Body of pancreas (tissue), 4 donors: ENCODE results near the gene TNFAIP6. TPM values are rescaled to one million over a fixed set of nuclear protein-coding genes. Genes with fewer than 3 reads are reported as not detected.
A peak's percentile ranks its signal among the peaks of the same experiment; 100 is the strongest.

Experiments
- ATAC-seq: fragments of 150-250 bp; one replicate; pipeline ENCODE4 v1.9.1; 2016
- DNase-seq, 4 donors: peaks; one replicate each; pipeline ENCODE4 v3.0.0-alpha.2; 2019
- H3K27ac ChIP-seq, 4 donors: fragments of 200-600 bp; sonication (generic); 1 replicate in 3 of 4; 2 replicates in 1 of 4; pipeline versions ENCODE4 v1.5.1 to v1.6.1; 2016 to 2019; ENCODE audit warnings: mild to moderate bottlenecking in 1 of 4, mixed read lengths in 1 of 4, moderate library complexity in 1 of 4
- H3K27me3 ChIP-seq, 2 donors: fragments of 200-600 bp; sonication (generic); one replicate each; pipeline ENCODE4 v1.6.0; 2016; ENCODE audit warnings: mild to moderate bottlenecking in 1 of 2
- H3K36me3 ChIP-seq, 2 donors: fragments of 200-600 bp; sonication (generic); replicated peaks in 1 of 2; 2 replicates each; pipeline ENCODE4 v1.5.1; 2016; ENCODE audit warnings: low read depth in 2 of 2; ENCODE audit not compliant: insufficient read depth in 1 of 2
- H3K4me1 ChIP-seq: fragments of 200-600 bp; sonication (generic); one replicate; pipeline ENCODE4 v1.6.0; 2016
- H3K4me3 ChIP-seq, 2 donors: fragments of 200-600 bp; sonication (generic); 1 replicate in 1 of 2; 2 replicates in 1 of 2; pipeline ENCODE4 v1.5.1; 2016 to 2019
- H3K9me3 ChIP-seq, 3 donors: fragments of 200-600 bp; sonication (generic); 1 replicate in 2 of 3; 2 replicates in 1 of 3; pipeline ENCODE4 v1.5.1; 2016
- CTCF ChIP-seq, 7 experiments: fragments of 450-650 bp in 4 of 7; fragments of 200-600 bp in 3 of 7; sonication (generic) in 3 of 7; IDR thresholded peaks; one replicate each; pipeline ENCODE4 v1.5.1; 2016 to 2019; ENCODE audit warnings: antibody characterized with exemption in 7 of 7
- POLR2A ChIP-seq, 3 donors: fragments of 450-650 bp; IDR thresholded peaks; one replicate each; pipeline ENCODE4 v1.6.1; 2016; ENCODE audit warnings: antibody characterized with exemption in 3 of 3, mild to moderate bottlenecking in 2 of 3
- WGBS, 2 donors: methylation state at CpG; one replicate each; pipeline ENCODE4 v1.1.5; 2017; 5-methylcytosine and 5-hydroxymethylcytosine counted together
- intact Hi-C: fragments of 100-400 bp; cut with DNase I; formaldehyde crosslinking; loops from one replicate; pipeline ENCODE4 v1.15.1; 2023
- total RNA-seq, 2 donors: library from RNA; depleted of rRNA; stranded (reverse); fragments of >200 nt; gene quantifications; one replicate each; pipeline ENCODE4 v1.1.0, GENCODE V29; 2016

Gene TNFAIP6
- total RNA-seq, 2 donors from 2014 or later = 5.3 TPM; not detected in 1

- no peak for TF ChIP-seq POLR2A (IDR thresholded peaks at IDR 0.05)
- no peak for TF ChIP-seq CTCF (IDR thresholded peaks at IDR 0.05)
- Histone ChIP-seq H3K4me1 (no peaks in the 10 kb centered on the region), H3K27me3 (no peaks in the 10 kb centered on the region), H3K36me3 (no peaks in the 10 kb centered on the region), H3K9me3 (no peaks in the 10 kb centered on the region), H3K4me3 (no peak overlapping the region), H3K27ac (no peak overlapping the region)
- 84 to 88% methylated on average over 5 of the region's 5 CpGs for WGBS, 2 donors
- ATAC-seq (no peak), DNase-seq (no peak)
- intact Hi-C loops = no loop called here
These were observed 43.8 kb downstream of the TNFAIP6 start for GRCh38 chr2:151401149-151401548.

- intact Hi-C loops = no loop called here
- Histone ChIP-seq H3K27ac (no peak overlapping the region), H3K36me3 (no peaks in the 10 kb centered on the region), H3K27me3 (no peaks in the 10 kb centered on the region), H3K9me3 (no peaks in the 10 kb centered on the region), H3K4me3 (no peak overlapping the region), H3K4me1 (no peaks in the 10 kb centered on the region)
- TF ChIP-seq CTCF (IDR thresholded peaks at IDR 0.05) = no peak
- TF ChIP-seq POLR2A (IDR thresholded peaks at IDR 0.05) = no peak
- ATAC-seq = no peak
- WGBS, 2 donors = 45 to 47% methylated on average over 4 of the region's 4 CpGs
- DNase-seq = no peak
These were observed 46.5 kb downstream of the TNFAIP6 start for GRCh38 chr2:151403914-151404313.

GRCh38 chr2:151405376-151405775 is 48.0 kb downstream of the TNFAIP6 start:
- Histone ChIP-seq H3K27ac (no peak overlapping the region), H3K27me3 (no peaks in the 10 kb centered on the region), H3K4me1 (no peaks in the 10 kb centered on the region), H3K9me3 (no peaks in the 10 kb centered on the region), H3K4me3 (no peak overlapping the region), H3K36me3 (no peaks in the 10 kb centered on the region)
- ATAC-seq (no peak), DNase-seq (no peak)
- intact Hi-C loops = no loop called here
- TF ChIP-seq CTCF (IDR thresholded peaks at IDR 0.05) (no peak), POLR2A (IDR thresholded peaks at IDR 0.05) (no peak)
- WGBS, 2 donors = 82 to 86% methylated on average over 4 of the region's 4 CpGs

GRCh38 chr2:151407281-151407680 is 49.9 kb downstream of the TNFAIP6 start:
- H3K4me1 ChIP-seq = peaks cover 10% of the 10 kb centered on the region
- H3K36me3 ChIP-seq = no peaks in the 10 kb centered on the region
- no peak for ATAC-seq
- intact Hi-C loops = no loop called here
- H3K4me3 ChIP-seq = no peak overlapping the region
- no peak overlapping the region for H3K27ac ChIP-seq
- H3K9me3 ChIP-seq = no peaks in the 10 kb centered on the region
- H3K27me3 ChIP-seq = no peaks in the 10 kb centered on the region
- no peak for DNase-seq
- TF ChIP-seq CTCF (IDR thresholded peaks at IDR 0.05) (no peak), POLR2A (IDR thresholded peaks at IDR 0.05) (no peak)

GRCh38 chr2:151408788-151409600 is 51.6 kb downstream of the TNFAIP6 start:
- Histone ChIP-seq H3K4me1 (peaks cover 10% of the 10 kb centered on the region), H3K36me3 (no peaks in the 10 kb centered on the region), H3K27me3 (no peaks in the 10 kb centered on the region), H3K9me3 (no peaks in the 10 kb centered on the region), H3K4me3 (no peak overlapping the region), H3K27ac (peak overlapping the region in 3 of 4 donors; percentile 88 to 93 (median 89))
- WGBS, 2 donors = 82 to 87% methylated on average over 25 of the region's 25 CpGs
- intact Hi-C loops = no loop called here
- ATAC-seq = no peak
- TF ChIP-seq POLR2A (IDR thresholded peaks at IDR 0.05) = no peak
- no peak for DNase-seq
